H1 (cell line): Measurements from ENCODE around the gene CYB5B. TPM values are rescaled to one million over a fixed set of nuclear protein-coding genes. Genes with fewer than 3 reads are reported as not detected.

Source experiments
- CHD1 ChIP-seq: IDR thresholded peaks from 2 replicates; pipeline ENCODE4 v1.6.1; 2012; ENCODE audit warnings: low read depth, low read length, improper control_type of control experiment
- CHD2 ChIP-seq: IDR thresholded peaks from 2 replicates; pipeline ENCODE4 v1.6.1; 2012; ENCODE audit warnings: low read length, improper control_type of control experiment
- GABPA ChIP-seq: IDR thresholded peaks from 2 replicates; pipeline ENCODE4 v1.6.1; 2011; ENCODE audit warnings: mild to moderate bottlenecking, low read length, moderate library complexity, borderline replicate concordance; ENCODE audit not compliant: insufficient read depth
- HDAC6 ChIP-seq: IDR thresholded peaks from one replicate; pipeline ENCODE4 v1.7.1; 2012; ENCODE audit warnings: low read depth, mild to moderate bottlenecking, inconsistent platforms, low read length, moderate library complexity
- POLR2AphosphoS5 ChIP-seq: IDR thresholded peaks from 2 replicates; pipeline ENCODE4 v1.6.1; 2011; ENCODE audit warnings: low read depth, low read length
- polyA plus RNA-seq, 7 experiments: library from polyadenylated mRNA; depleted of rRNA in 3 of 7; stranded (reverse) in 5 of 7; unstranded in 2 of 7; fragments of >200 nt in 5 of 7; fragments of 200-250 nt in 2 of 7; gene quantifications; 1 replicate in 5 of 7; 2 replicates in 1 of 7; 4 replicates in 1 of 7; pipeline versions ENCODE4 v1.2.1 to v1.2.3, GENCODE V29; 2011 to 2013; ENCODE audit warnings: missing spikeins in 2 of 7, mixed read lengths in 2 of 7
- total RNA-seq: library from RNA; stranded (reverse); fragmentation: NEBNext Ultra II Directional; extraction: Animal tissue kit (Norgen Biotek cat#: 25700); gene quantifications from 2 replicates; pipeline ENCODE4 v1.2.1, GENCODE V29; 2021
- TF ChIP-seq, protein P1 (sequence below): IDR thresholded peaks from 2 replicates; pipeline ENCODE4 v1.6.1; 2011; ENCODE audit warnings: low read length, improper control_type of control experiment

The CYB5B gene
- total and polyA plus RNA-seq, 2 of the 8 experiments (the other 6 are each of a cell fraction or from before 2014, with no cell fraction given), result 108 to 127 TPM

- TF ChIP-seq POLR2AphosphoS5, result no peak
- TF ChIP-seq, protein P1, sequence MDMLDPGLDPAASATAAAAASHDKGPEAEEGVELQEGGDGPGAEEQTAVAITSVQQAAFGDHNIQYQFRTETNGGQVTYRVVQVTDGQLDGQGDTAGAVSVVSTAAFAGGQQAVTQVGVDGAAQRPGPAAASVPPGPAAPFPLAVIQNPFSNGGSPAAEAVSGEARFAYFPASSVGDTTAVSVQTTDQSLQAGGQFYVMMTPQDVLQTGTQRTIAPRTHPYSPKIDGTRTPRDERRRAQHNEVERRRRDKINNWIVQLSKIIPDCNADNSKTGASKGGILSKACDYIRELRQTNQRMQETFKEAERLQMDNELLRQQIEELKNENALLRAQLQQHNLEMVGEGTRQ, result peak; percentile 89
- no peak for TF ChIP-seq GABPA
- no peak for TF ChIP-seq CHD1
- TF ChIP-seq CHD2, result no peak
- no peak for TF ChIP-seq HDAC6
- TF ChIP-seq, all 59 proteins: peak for 2
These were observed 17.6 kb upstream of the CYB5B start (continued) for GRCh38 chr16:69406780-69407331.
